HCT116 (cell line): ENCODE data around the gene ASXL2. TPM values are rescaled to one million over a fixed set of nuclear protein-coding genes. Genes with fewer than 3 reads are reported as not detected.

Experiments used
- ATAC-seq: fragments of 200-7000 bp; cut with Tn5 transposase; 2 replicates; pipeline ENCODE4 v1.9.1; 2020; ENCODE audit warnings: mild to moderate bottlenecking, moderate library complexity
- BruUV-seq: library from RNA; stranded (reverse); fragments of 400-500 nt; replicated peaks from 2 replicates; lab custom pipeline; 2021; lab: Mats Ljungman, UMichigan
- CTCF ChIA-PET: fragments of 300-600 bp; sonication (Branson Sonifier 250); formaldehyde crosslinking; loops from one replicate; lab custom pipeline; 2021; ENCODE audit warnings: antibody characterized with exemption; lab: Charles Lee
- POLR2A ChIA-PET: fragments of 300-600, 350-600 bp; sonication (Branson Sonifier 250); formaldehyde crosslinking; loops from one replicate; lab custom pipeline; 2021; ENCODE audit warnings: antibody characterized with exemption; lab: Charles Lee
- RAD21 ChIA-PET, 2 experiments: fragments of 300-600 bp; sonication (Branson Sonifier 250); formaldehyde crosslinking; loops; one replicate each; lab custom pipeline; 2023; ENCODE audit warnings: low total read pairs in 2 of 2; ENCODE audit not compliant: uncharacterized antibody in 2 of 2, unreplicated experiment in 2 of 2, low non-redundant PET in 1 of 2; lab: Charles Lee
- DNase-seq: peaks from one replicate; pipeline ENCODE4 v3.0.0-alpha.2; 2010; ENCODE audit warnings: low read depth, low spot score
- H2AFZ ChIP-seq: fragments of 200-600 bp; shearing (Covaris generic), sonication (generic); 2 replicates; pipeline ENCODE4 v1.6.1; 2017; ENCODE audit warnings: low read depth, mixed run types, mixed read lengths, antibody characterized with exemption, low read length; ENCODE audit not compliant: poor library complexity, severe bottlenecking
- H3K27ac ChIP-seq: 2 replicates; pipeline ENCODE4 v1.5.1; 2012; ENCODE audit warnings: low read depth, low read length
- H3K27me3 ChIP-seq: fragments of 200-600 bp; sonication (generic); 2 replicates; pipeline ENCODE4 v1.6.1; 2016; ENCODE audit warnings: mixed run types, low read length, mixed read lengths; ENCODE audit not compliant: insufficient read depth
- H3K36me3 ChIP-seq, 2 experiments: fragments of 200-500 bp in 1 of 2; fragments of 200-600 bp in 1 of 2; sonication (Bioruptor generic) in 1 of 2; sonication (generic) in 1 of 2; 2 replicates each; pipeline versions ENCODE4 v1.5.1 to v1.6.1; 2014 to 2016; ENCODE audit warnings: low read length in 2 of 2, inconsistent platforms in 1 of 2, mixed read lengths in 1 of 2, mixed run types in 1 of 2; ENCODE audit not compliant: insufficient read depth in 2 of 2, control insufficient read depth in 1 of 2
- H3K4me1 ChIP-seq, 2 experiments: fragments of 200-600 bp in 1 of 2; sonication (generic) in 1 of 2; 2 replicates each; pipeline versions ENCODE4 v1.5.1 to v1.6.1; 2012 to 2017; ENCODE audit warnings: low read length in 2 of 2, inconsistent platforms in 1 of 2, mild to moderate bottlenecking in 1 of 2, mixed read lengths in 1 of 2, mixed run types in 1 of 2, moderate library complexity in 1 of 2; ENCODE audit not compliant: insufficient read depth in 2 of 2, control insufficient read depth in 1 of 2
- H3K4me2 ChIP-seq: fragments of 200-600 bp; sonication (generic); 2 replicates; pipeline ENCODE4 v1.6.1; 2017; ENCODE audit warnings: mixed run types, low read length, mixed read lengths
- H3K4me3 ChIP-seq, 2 experiments: fragments of 200-600 bp in 1 of 2; sonication (generic) in 1 of 2; replicated peaks in 1 of 2; 2 replicates each; pipeline ENCODE4 v1.5.1; 2011 to 2016; ENCODE audit warnings: low read length in 2 of 2, control low read depth in 1 of 2, low read depth in 1 of 2, mild to moderate bottlenecking in 1 of 2, mixed read lengths in 1 of 2, mixed run types in 1 of 2
- H3K79me2 ChIP-seq: fragments of 200-600 bp; sonication (generic); 2 replicates; pipeline ENCODE4 v1.6.1; 2017; ENCODE audit warnings: mild to moderate bottlenecking, mixed run types, low read length, moderate library complexity, mixed read lengths; ENCODE audit not compliant: insufficient read depth
- H3K9ac ChIP-seq: fragments of 200-600 bp; sonication (generic); 2 replicates; pipeline ENCODE4 v1.6.1; 2016; ENCODE audit warnings: low read length, mixed read lengths
- H3K9me2 ChIP-seq: fragments of 200-600 bp; sonication (generic), shearing (Covaris generic); 2 replicates; pipeline ENCODE4 v1.6.1; 2017; ENCODE audit warnings: mixed run types, mild to moderate bottlenecking, moderate library complexity; ENCODE audit not compliant: insufficient read depth
- H3K9me3 ChIP-seq, 2 experiments: fragments of 200-500 bp in 1 of 2; fragments of 200-600 bp in 1 of 2; sonication (Bioruptor generic) in 1 of 2; sonication (generic) in 1 of 2; 2 replicates each; pipeline ENCODE4 v1.6.1; 2014 to 2017; ENCODE audit warnings: low read length in 2 of 2, mixed read lengths in 2 of 2, inconsistent platforms in 1 of 2, low read depth in 1 of 2, mild to moderate bottlenecking in 1 of 2, mixed run types in 1 of 2, moderate library complexity in 1 of 2; ENCODE audit not compliant: control insufficient read depth in 1 of 2, insufficient read depth in 1 of 2
- H4K20me1 ChIP-seq: fragments of 200-600 bp; sonication (generic), shearing (Covaris generic); 2 replicates; pipeline ENCODE4 v1.6.1; 2017; ENCODE audit warnings: mixed run types, mild to moderate bottlenecking, moderate library complexity; ENCODE audit not compliant: insufficient read depth
- CEBPB ChIP-seq: IDR thresholded peaks from 2 replicates; pipeline ENCODE4 v1.6.1; 2012; ENCODE audit warnings: low read depth
- EGR1 ChIP-seq: IDR thresholded peaks from 2 replicates; pipeline ENCODE4 v1.6.1; 2012; ENCODE audit warnings: low read depth
- ELF1 ChIP-seq: IDR thresholded peaks from 2 replicates; pipeline ENCODE4 v1.6.1; 2012; ENCODE audit warnings: low read depth, borderline replicate concordance
- FOSL1 ChIP-seq: IDR thresholded peaks from 2 replicates; pipeline ENCODE4 v1.6.1; 2012; ENCODE audit warnings: low read depth
- JUND ChIP-seq: IDR thresholded peaks from 2 replicates; pipeline ENCODE4 v1.6.1; 2012
- POLR2A ChIP-seq: IDR thresholded peaks from 2 replicates; pipeline ENCODE4 v1.7.0; 2011; ENCODE audit warnings: borderline replicate concordance; ENCODE audit not compliant: insufficient read depth, insufficient read length; ENCODE audit errors: extremely low read depth
- POLR2AphosphoS5 ChIP-seq: IDR thresholded peaks from 2 replicates; pipeline ENCODE4 v1.6.1; 2011; ENCODE audit warnings: mild to moderate bottlenecking, low read depth, low read length, moderate library complexity
- RAD21 ChIP-seq: IDR thresholded peaks from 2 replicates; pipeline ENCODE4 v1.6.1; 2012; ENCODE audit warnings: low read depth, mild to moderate bottlenecking
- REST ChIP-seq: IDR thresholded peaks from 2 replicates; pipeline ENCODE4 v1.6.1; 2012; ENCODE audit warnings: low read depth
- SIN3A ChIP-seq: IDR thresholded peaks from 2 replicates; pipeline ENCODE4 v1.6.1; 2012; ENCODE audit warnings: low read depth
- SP1 ChIP-seq: IDR thresholded peaks from 2 replicates; pipeline ENCODE4 v1.6.1; 2012; ENCODE audit warnings: low read depth
- SRF ChIP-seq: IDR thresholded peaks from 2 replicates; pipeline ENCODE4 v1.6.1; 2012; ENCODE audit warnings: low read depth
- YY1 ChIP-seq: IDR thresholded peaks from 2 replicates; pipeline ENCODE4 v1.6.1; 2011; ENCODE audit warnings: low read length, low read depth, moderate library complexity, mild to moderate bottlenecking; ENCODE audit not compliant: insufficient replicate concordance; ENCODE audit errors: extremely low read depth
- ZBTB33 ChIP-seq: IDR thresholded peaks from 2 replicates; pipeline ENCODE4 v1.6.1; 2011; ENCODE audit warnings: mild to moderate bottlenecking, low read length, moderate library complexity; ENCODE audit not compliant: insufficient replicate concordance; ENCODE audit errors: extremely low read depth
- ZFX ChIP-seq: fragments of 450-650 bp; IDR thresholded peaks from 2 replicates; pipeline ENCODE4 v1.6.1; 2017
- intact Hi-C: fragments of 100-400 bp; cut with micrococcal nuclease; formaldehyde crosslinking; loops from 2 replicates; pipeline ENCODE4 v1.10.0; 2022
- total RNA-seq: library from RNA; stranded (reverse); gene quantifications from one replicate; pipeline ENCODE4 v1.2.1, GENCODE V29; 2021; ENCODE audit not compliant: unreplicated experiment
- TF ChIP-seq, protein P1 (sequence below): IDR thresholded peaks from 2 replicates; pipeline ENCODE4 v1.6.1; 2012

Gene ASXL2
- total RNA-seq, 1 experiment from 2014 or later = 29.2 TPM

- no peak overlapping the region for H2AFZ ChIP-seq
- ATAC-seq (no peak), DNase-seq (no peak)
- no peaks in the 10 kb centered on the region for H3K27me3 ChIP-seq
- no peaks in the 10 kb centered on the region for H3K9me2 ChIP-seq
- H4K20me1 ChIP-seq = no peaks in the 10 kb centered on the region
- TF ChIP-seq POLR2A (no peak), SRF (no peak), RAD21 (no peak), ZBTB33 (no peak), SIN3A (no peak), ELF1 (no peak), YY1 (no peak), CEBPB (no peak), SP1 (no peak), POLR2AphosphoS5 (no peak), ZFX (no peak), EGR1 (no peak), JUND (no peak), FOSL1 (no peak), REST (no peak)
- TF ChIP-seq, protein P1, sequence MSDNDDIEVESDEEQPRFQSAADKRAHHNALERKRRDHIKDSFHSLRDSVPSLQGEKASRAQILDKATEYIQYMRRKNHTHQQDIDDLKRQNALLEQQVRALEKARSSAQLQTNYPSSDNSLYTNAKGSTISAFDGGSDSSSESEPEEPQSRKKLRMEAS = no peak
- intact Hi-C loops = no loop called here
- H3K4me1 ChIP-seq = no peaks in the 10 kb centered on the region
- POLR2A ChIA-PET = no interaction called here
- no TSS peak for BruUV-seq
- peaks cover 15% of the 10 kb centered on the region for H3K79me2 ChIP-seq
- H3K9ac ChIP-seq = no peak overlapping the region
- CTCF ChIA-PET = no interaction called here
- H3K36me3 ChIP-seq = 0 out of 4 replicates have a peak, but pooled peaks cover 0 to 8% of the 10 kb centered on the region in 2 experiments
- RAD21 ChIA-PET = no interaction called here
- no peak overlapping the region for H3K4me2 ChIP-seq
- H3K4me3 ChIP-seq = no peak overlapping the region
- H3K9me3 ChIP-seq = peaks cover 0 to 6% of the 10 kb centered on the region in 2 experiments; a peak in 1 of 4 replicates
- no peak overlapping the region for H3K27ac ChIP-seq
Measured at GRCh38 chr2:25831746-25832449, 46.4 kb downstream of the ASXL2 start.
